ENCODE data around the gene CLDN6.
A peak's percentile ranks its signal among the peaks of the same experiment; 100 is the strongest.

CLDN6 gene

GRCh38 chr16:3026609-3027488 lies 8.9 kb upstream of the CLDN6 start:
- no peak for DNase-seq

DNA sequence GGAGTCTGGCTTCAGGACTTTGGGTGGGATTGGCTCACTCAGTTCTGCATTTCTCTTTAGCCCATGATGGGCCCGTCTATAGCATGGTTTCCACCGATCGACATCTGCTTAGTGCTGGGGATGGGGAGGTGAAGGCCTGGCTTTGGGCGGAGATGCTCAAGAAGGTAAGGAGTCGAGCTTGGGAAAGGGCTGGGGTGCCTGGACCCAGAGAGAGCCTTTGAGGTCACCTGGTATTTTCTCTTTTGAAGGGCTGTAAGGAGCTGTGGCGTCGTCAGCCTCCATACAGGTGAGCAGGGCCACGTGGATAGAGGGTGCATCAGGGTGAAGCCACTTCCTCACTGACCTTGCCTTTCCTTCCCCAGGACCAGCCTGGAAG lies 8.0 kb upstream of the CLDN6 start:
- no peak for DNase-seq

DNA sequence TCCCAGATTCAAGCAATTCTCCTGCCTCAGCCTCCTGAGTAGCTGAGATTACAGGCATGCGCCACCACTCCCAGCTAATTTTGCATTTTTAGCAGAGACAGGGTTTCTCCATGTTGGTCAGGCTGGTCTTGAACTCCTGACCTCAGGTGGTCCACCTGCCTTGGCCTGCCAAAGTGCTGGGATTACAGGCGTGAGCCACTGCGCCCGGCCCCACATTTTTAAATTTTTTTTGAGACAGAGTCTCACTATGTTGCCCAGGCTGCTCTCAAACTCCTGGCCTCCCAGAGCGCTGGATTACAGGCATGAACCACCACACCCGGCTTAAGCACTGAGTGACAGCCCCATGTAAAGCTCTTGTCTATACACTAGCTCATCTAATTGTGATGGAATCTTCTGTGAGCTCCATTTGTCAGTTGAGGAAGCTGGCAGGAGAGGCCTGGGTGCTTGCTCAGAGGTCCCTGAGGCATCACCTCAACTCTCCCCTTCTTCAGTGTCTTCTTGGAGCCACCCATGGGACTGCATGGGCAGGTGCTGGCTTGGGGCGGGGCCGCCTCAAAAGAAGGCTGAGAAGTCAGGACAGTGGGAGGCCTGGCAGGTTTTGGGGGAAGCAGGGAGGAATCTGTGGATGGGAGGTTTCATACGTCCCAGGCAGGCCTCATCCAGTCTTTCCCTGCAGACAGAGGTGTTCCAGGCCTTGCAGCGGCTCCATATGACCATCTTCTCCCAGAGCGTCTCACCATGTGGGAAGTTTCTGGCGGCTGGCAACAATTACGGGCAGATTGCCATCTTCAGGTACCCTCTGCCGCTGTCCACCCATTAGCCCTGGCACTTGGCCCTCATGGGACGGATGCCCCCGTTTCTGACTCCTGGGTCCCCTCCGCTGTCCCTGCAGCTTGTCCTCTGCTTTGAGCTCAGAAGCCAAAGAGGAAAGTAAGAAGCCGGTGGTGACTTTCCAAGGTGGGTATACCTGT lies 7.3 kb upstream of the CLDN6 start:
- DNase-seq: no peak

- peak; percentile 95 to 99 for DNase-seq
These were observed 5.9 kb upstream of the CLDN6 start, which contains the start of the genes HCFC1R1 and THOC6 for GRCh38 chr16:3023669-3024478. Gene HCFC1R1, minus strand, starts transcription at chr16:3023942. Its CDS starts 1 bp downstream, at chr16:3023941. Gene THOC6, plus strand, starts transcription at chr16:3024035. Its CDS starts 292 bp downstream, at chr16:3024327.

DNA sequence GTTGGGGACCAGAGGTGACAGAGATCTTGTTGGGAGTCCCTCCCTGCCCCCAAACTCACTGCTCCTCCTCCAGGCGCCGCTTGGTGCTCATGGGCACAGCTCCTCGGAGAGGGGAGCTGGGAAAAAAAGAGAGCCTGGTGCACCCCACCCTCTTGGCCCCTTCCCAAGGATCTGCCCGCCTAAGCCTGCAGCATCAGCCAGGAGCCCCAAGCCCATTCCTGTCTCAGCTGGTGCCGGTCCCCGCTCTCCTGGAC lies 5.4 kb upstream of the CLDN6 start:
- no peak for DNase-seq

DNA sequence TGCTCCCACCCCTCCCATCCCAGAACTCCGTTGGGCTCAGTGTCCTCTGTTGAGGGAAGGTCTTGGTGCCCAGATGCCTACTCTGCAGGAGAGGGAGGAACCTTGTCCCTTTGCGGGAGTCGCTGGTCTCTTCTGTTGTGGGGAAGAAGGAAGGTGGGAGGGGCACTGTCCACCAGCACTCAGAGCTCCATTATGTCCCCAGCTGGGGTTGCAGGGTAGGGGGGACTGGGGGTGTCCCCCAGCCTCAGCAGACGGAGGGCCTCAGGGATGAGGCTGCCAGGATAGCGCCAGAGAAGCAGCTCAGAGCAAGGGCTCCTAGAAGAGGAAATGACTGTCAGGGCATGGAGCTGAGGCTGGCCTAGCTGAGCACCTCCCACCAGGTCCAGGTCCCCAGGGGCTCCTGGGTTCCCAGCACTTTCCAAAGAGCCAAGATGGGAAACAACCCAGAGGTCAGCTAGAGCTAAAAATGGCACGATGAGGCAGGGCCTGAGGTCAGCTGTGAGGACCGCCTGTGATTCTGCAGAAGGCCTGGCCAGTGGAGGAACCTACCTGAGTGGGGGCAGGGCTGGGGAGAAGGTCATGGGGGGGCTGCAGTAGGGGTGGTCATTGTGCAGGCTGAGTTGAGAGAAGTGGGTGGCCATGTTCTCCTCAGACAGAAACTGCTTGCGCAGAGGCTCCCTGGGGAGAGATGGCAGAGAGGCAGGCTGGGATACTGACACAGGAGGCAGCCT lies 4.9 kb upstream of the CLDN6 start:
- DNase-seq: no peak

DNA sequence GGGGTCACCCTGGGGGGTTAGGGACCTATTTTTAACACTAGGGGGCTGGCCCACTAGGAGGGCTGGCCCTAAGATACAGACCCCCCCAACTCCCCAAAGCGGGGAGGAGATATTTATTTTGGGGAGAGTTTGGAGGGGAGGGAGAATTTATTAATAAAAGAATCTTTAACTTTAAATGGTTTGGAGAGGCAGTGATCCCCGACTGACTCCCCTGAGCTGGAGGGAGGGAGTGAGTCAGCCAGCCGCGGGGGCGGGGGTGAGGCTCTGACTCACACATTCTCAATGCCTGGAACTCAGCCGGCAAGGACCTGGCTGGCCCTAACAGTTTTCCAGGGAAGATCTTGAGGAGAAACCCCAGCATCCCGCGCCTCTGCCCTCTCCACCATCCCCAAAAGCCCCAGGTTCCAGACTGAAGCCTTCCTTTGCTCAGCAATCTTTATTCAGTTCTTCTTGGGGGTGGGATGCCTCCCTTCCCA lies 4.3 kb upstream of the CLDN6 start:
- DNase-seq: no peak

DNA sequence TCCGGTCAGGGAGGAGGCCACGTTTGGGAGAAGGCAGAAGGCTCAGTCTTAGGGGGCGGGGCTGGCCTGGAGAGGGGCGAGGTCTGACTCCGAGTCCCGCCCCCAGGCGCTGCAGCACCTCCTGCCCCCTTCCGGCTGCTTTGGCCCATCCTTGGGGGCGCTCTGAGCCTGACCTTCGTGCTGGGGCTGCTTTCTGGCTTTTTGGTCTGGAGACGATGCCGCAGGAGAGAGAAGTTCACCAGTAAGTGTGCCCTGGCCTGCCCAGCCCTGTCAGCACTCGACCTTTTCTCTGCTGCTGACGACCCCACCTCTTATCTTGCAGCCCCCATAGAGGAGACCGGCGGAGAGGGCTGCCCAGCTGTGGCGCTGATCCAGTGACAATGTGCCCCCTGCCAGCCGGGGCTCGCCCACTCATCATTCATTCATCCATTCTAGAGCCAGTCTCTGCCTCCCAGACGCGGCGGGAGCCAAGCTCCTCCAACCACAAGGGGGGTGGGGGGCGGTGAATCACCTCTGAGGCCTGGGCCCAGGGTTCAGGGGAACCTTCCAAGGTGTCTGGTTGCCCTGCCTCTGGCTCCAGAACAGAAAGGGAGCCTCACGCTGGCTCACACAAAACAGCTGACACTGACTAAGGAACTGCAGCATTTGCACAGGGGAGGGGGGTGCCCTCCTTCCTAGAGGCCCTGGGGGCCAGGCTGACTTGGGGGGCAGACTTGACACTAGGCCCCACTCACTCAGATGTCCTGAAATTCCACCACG lies 3.6 kb upstream of the CLDN6 start:
- peak in 1 of 2 experiments; percentile 73 for DNase-seq

DNA sequence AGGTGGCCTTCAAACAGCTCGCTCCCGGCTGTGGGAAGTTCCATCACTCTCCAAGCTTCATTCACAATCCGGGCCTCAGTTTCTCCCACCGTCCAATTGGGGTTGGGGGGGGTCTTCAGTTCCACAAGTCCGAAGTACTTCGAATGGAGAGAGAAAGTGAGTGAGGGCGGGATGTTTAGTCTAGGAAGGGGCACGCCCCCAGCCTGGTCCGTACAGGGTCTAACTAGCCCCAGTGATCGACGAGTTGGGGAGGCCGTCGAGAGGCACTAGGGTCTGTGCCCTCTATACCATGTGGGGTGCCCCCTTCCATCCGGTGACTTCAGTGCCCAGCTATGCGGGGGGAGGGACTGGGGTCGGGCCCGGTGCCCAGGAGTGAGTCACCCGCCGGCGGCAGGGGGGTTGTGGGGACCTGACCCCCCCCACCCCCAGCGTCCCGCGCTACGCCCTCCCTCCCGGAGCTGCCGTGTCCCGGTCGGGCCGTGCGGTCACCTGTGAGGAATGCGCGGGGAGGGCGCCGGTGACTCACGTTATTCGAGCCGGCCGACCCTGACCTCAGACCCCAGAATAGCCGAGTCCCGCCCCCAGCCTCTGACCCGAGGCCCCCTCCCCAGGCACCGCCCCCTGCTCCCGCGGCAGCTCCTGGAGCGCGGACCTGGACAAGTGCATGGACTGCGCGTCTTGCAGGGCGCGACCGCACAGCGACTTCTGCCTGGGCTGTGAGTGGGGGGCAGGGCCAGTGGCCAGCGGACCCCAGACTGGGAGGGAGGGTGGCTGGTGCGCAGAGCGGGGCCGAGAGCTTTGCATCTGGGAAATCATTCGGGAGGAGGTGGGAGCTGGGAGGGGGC lies 2.8 kb upstream of the CLDN6 start:
- no peak for DNase-seq

DNA sequence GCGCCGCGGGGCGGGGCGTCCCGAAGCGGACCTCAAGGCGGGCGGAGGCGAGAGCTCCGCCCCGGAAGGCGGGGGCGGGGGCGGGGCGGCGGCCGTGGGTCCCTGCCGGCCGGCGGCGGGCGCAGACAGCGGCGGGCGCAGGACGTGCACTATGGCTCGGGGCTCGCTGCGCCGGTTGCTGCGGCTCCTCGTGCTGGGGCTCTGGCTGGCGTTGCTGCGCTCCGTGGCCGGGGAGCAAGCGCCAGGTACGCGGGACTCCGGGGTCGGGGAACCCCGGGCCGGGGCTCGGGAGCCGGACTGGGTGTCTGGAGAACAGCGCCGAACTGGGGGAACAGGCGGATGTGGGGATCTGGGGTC lies 2.2 kb upstream of the CLDN6 start, which contains the start of gene TNFRSF12A:
TSS of gene TNFRSF12A (plus strand) at position 122 of the 357 bp plus-strand sequence. CDS start at position 152, 30 bp downstream.
- peak; percentile 72 to 79 for DNase-seq

- DNase-seq: no peak
These were observed 1.7 kb upstream of the CLDN6 start for GRCh38 chr16:3019594-3020246.

DNA sequence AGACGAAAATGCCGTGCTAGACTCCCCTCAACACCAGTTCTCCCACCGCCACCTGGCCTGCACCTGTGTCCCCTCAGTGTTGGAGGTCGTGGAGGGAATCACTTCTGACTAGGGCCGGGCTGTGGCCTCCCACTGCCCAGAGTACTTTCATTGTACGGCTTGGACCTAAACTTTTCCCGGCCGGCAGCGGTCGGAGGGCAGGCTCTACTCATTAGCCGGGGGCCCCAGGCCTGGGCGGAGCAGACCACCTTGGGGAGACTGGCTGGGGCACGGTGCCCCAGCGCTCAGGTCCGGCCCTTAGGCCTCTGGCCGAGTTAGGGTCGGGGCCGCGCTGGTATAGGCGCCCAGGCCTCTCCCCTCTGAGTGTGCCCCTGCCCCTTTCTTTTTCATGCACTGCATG lies 639 bp downstream of the CLDN6 start:
- DNase-seq: no peak

DNA sequence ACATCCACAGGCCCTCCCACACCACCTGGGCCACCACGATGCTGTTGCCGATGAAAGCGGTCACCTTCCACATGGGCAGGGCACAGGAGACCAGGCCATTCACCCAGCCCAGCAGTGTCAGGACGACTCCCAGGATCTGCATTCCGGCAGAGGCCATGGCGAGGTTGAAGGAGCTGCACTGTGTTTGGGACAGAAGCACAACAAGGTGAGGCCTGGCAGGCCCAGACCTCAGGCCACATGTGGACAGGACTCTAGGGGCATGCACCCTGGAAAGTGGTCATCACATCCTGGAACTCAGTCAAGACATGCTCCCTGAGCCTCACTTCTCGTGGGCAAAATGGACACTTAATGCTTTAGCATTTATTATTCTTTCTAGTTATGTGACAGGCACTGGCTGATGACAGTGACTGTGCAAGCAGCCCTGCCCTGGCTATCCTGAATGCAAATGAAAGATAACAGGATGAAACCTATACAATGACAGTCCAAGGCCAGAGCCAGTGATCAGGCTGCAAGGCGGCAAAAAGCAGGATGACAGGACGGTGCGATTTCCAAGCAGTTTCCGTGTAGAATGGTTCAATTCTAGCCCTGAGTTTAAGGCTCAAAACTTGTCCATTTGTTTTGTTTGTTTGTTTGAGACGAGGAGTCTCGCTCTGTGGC lies 2.0 kb downstream of the CLDN6 start:
- no peak for DNase-seq

DNA sequence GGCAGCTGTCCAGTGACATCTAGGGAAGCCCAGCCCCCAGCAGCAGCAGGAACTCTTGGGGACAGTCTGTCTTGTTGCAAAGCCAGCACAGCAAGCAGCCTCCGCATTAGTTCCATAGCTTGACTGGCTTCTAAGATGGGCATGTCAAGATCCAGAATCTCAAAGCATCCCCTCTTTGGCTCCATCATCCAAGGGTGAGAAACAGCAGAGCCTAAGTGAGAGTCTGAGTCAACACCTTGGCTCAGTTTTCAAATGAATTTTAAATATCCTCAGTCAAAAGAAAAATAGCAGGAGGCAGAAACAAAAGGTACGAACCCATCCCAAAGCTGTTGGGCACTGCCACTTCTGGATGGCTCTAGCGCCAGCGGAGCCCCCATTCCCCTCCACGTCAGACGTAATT lies 3.0 kb downstream of the CLDN6 start:
- no peak for DNase-seq

- no peak for DNase-seq
These were observed 3.8 kb downstream of the CLDN6 start for GRCh38 chr16:3013998-3014690.

- DNase-seq: no peak
These were observed 4.5 kb downstream of the CLDN6 start for GRCh38 chr16:3013491-3013951.

DNA sequence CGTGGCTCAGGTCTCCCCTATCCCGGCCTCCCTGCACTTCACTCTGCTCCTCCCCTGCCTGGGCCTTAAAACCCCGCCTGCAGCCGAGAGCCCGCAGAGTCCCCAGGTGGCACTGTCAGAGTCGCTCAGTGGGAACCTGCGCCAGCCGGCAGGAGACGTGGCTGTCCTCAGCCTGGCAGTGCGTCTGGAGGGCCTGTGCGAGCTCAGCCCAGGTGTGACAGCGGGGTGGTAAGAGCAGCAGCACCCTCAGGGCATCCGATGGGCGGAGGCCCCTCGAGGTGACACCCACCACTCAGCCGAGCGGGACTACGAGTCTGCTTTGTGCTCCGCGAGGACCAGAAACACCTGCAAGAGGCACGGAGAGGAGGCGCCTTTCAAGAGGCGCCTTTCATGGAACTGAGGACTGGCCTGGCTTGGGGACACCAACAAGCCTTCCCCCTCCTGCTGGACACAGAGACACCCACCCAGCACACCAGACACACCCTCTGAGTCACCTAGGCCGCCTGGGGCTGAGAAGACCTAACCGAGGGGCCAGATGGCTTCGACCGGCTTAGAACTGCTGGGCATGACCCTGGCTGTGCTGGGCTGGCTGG lies 5.1 kb downstream of the CLDN6 start, which contains the start of gene CLDN9:
TSS of gene CLDN9 (plus strand) at position 96 of the 593 bp plus-strand sequence. CDS start at position 536, 440 bp downstream.
- DNase-seq: peak; percentile 77 to 94

DNA sequence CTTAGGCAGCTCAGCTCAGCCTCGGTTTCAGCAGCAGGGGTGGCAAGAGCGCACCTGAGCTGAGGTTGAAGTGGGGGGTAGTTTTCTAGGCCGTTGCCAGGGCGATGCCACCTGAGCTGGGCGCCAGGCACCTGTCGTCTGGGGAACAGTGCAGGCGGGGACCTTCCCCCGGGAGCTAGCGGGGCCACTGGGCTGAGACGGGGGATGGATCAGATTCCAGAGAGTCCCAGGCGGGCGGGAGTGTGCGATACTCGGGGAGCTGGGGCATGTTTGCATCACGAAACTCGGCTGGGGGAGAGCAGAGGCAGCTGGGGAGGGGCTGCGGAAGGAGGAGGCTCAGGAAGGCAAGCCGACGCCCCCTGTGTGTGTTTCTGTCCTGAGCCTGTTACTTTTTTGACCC lies 5.7 kb downstream of the CLDN6 start:
- peak; percentile 78 to 95 for DNase-seq
